Prostate gland (tissue), 2 donors: ENCODE measurements around the gene ATP1A3. TPM values are rescaled to one million over a fixed set of nuclear protein-coding genes. Genes with fewer than 3 reads are reported as not detected.

Experiments
- DNase-seq: peaks from one replicate; pipeline ENCODE4 v3.0.0-alpha.2; 2019; ENCODE audit warnings: low spot score
- H3K27ac ChIP-seq, 2 donors: fragments of 200-600 bp; sonication (generic); 2 replicates each; pipeline ENCODE4 v1.5.1; 2017 to 2019
- H3K27me3 ChIP-seq: fragments of 200-600 bp; sonication (generic); replicated peaks from 2 replicates; pipeline ENCODE4 v1.5.1; 2019; ENCODE audit not compliant: insufficient read depth
- H3K36me3 ChIP-seq, 2 donors: fragments of 200-600 bp; sonication (generic); 1 replicate in 1 of 2; 2 replicates in 1 of 2; pipeline versions ENCODE4 v1.5.1 to v1.8.1; 2017 to 2019
- H3K4me1 ChIP-seq: fragments of 200-600 bp; sonication (generic); replicated peaks from 2 replicates; pipeline ENCODE4 v1.5.1; 2019
- H3K4me3 ChIP-seq, 2 donors: fragments of 200-600 bp; sonication (generic); 2 replicates each; pipeline ENCODE4 v1.5.1; 2017 to 2019
- H3K9me3 ChIP-seq: fragments of 200-600 bp; sonication (generic); 2 replicates; pipeline ENCODE4 v1.5.1; 2017
- CTCF ChIP-seq, 4 experiments: fragments of 200-600 bp in 2 of 4; fragments of 450-650 bp in 2 of 4; sonication (generic) in 2 of 4; IDR thresholded peaks; 1 replicate in 3 of 4; 2 replicates in 1 of 4; pipeline ENCODE4 v1.5.1; 2016 to 2019; ENCODE audit warnings: antibody characterized with exemption in 4 of 4, mild to moderate bottlenecking in 2 of 4, moderate library complexity in 2 of 4
- POLR2A ChIP-seq: fragments of 450-650 bp; IDR thresholded peaks from one replicate; pipeline ENCODE4 v1.6.1; 2016; ENCODE audit warnings: antibody characterized with exemption, mild to moderate bottlenecking
- POLR2AphosphoS5 ChIP-seq: sonication (generic); formaldehyde crosslinking; IDR thresholded peaks from one replicate; pipeline ENCODE4 v1.6.1; 2017; ENCODE audit warnings: antibody characterized with exemption
- WGBS: methylation state at CpG from one replicate; pipeline ENCODE4 v1.1.5; 2018; 5-methylcytosine and 5-hydroxymethylcytosine counted together
- intact Hi-C: fragments of 100-400 bp; cut with DNase I; formaldehyde crosslinking; loops from one replicate; pipeline ENCODE4 v1.14.2; 2022
- total RNA-seq, 2 donors: library from RNA; depleted of rRNA; stranded (reverse); fragments of >200 nt; gene quantifications; one replicate each; pipeline ENCODE4 v1.1.0, GENCODE V29; 2016

Gene ATP1A3
- total RNA-seq, 2 donors from 2014 or later, result 0.27 to 3.7 TPM

DNA sequence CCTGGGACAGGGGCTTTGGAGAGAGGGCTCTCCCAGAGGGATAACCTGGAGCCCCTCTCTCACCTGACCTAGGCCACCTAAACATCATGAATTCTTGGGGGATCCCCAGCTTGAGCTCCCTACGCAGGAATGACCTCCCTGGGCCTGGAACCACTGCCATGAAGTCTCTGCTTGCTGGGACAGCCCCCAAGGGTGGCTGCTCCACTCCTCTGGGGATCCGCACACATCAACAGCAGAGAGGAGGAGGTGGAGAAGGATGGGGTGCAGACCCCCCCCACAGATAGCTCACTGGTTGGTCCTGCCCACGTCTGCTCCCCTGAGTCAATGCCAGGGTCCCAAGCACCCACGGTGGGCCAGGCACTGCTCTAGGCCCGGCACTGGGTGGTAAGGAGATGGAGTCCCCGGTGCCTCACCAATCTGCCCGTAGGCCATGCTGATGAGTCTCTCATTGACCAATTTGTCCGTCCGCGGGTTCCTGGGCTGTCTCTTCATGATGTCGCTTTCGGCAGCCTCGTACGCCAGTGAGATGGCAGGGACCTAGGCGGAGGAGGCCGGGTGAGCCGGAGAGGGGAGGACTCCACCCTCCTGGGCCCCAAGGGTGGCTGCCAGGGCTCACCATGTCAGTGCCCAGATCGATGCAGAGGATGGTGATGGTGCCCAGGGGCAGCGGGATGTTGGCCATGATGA lies 24.1 kb downstream of the ATP1A3 start:
- Histone ChIP-seq H3K9me3 (no peaks in the 10 kb centered on the region), H3K4me3 (no peak overlapping the region), H3K27ac (no peak overlapping the region), H3K4me1 (no peaks in the 10 kb centered on the region), H3K36me3 (no peaks in the 10 kb centered on the region), H3K27me3 (peaks cover 2% of the 10 kb centered on the region)
- WGBS, result 91% methylated on average over 17 of the region's 19 CpGs
- DNase-seq, result no peak
- intact Hi-C loops, result no loop called here
- no peak for TF ChIP-seq POLR2A
- no peak for TF ChIP-seq POLR2AphosphoS5
- TF ChIP-seq CTCF (IDR thresholded peaks at IDR 0.05), result no peak

- DNase-seq, result no peak
- no peak for TF ChIP-seq POLR2AphosphoS5
- no peak for TF ChIP-seq POLR2A
- TF ChIP-seq CTCF (IDR thresholded peaks at IDR 0.05), result no peak
- intact Hi-C loops, result no loop called here
- Histone ChIP-seq H3K27ac (no peak overlapping the region), H3K36me3 (no peaks in the 10 kb centered on the region), H3K9me3 (no peaks in the 10 kb centered on the region), H3K4me1 (no peaks in the 10 kb centered on the region), H3K27me3 (peaks cover 2% of the 10 kb centered on the region), H3K4me3 (no peak overlapping the region)
- WGBS, result 66% methylated on average over 26 of the region's 28 CpGs
Measured at GRCh38 chr19:41968751-41969595, 25.1 kb downstream of the ATP1A3 start.

GRCh38 chr19:41967054-41967783 lies 26.8 kb downstream of the ATP1A3 start:
- no peak for DNase-seq
- WGBS, result 66% methylated on average over 26 of the region's 26 CpGs
- no peaks in the 10 kb centered on the region for H3K4me1 ChIP-seq
- H3K9me3 ChIP-seq, result no peaks in the 10 kb centered on the region
- no peak overlapping the region for H3K27ac ChIP-seq
- peaks cover 2% of the 10 kb centered on the region for H3K27me3 ChIP-seq
- TF ChIP-seq CTCF (IDR thresholded peaks at IDR 0.05) (no peak), POLR2AphosphoS5 (no peak), POLR2A (no peak)
- intact Hi-C loops, result no loop called here
- H3K4me3 ChIP-seq, result no peak overlapping the region
- no peaks in the 10 kb centered on the region for H3K36me3 ChIP-seq

DNA sequence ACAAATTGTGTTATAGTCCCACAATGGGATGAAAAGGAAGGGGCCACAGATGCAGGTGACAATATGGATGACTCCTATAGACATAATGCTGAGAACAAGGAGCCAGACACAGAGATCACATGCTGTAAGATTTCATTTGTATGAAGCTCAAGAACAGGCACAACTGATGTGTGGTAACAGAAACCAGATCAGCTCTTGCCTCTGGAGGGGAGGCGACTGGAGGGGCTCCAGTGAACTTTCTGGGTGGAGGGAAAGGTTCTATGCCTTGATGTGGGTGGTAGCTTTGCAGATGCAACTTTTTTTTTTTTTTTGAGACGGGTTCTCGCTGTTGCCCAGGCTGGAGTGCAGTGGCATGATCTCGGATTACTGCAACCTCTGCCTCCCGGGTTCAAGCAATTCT lies 28.9 kb downstream of the ATP1A3 start:
- no peak for DNase-seq
- intact Hi-C loops, result no loop called here
- TF ChIP-seq POLR2A (no peak), CTCF (IDR thresholded peaks at IDR 0.05) (no peak), POLR2AphosphoS5 (no peak)
- H3K27ac ChIP-seq, result no peak overlapping the region
- H3K4me1 ChIP-seq, result no peaks in the 10 kb centered on the region
- 60% methylated on average over 5 of the region's 5 CpGs for WGBS
- no peaks in the 10 kb centered on the region for H3K36me3 ChIP-seq
- no peaks in the 10 kb centered on the region for H3K9me3 ChIP-seq
- peaks cover 2% of the 10 kb centered on the region for H3K27me3 ChIP-seq
- no peak overlapping the region for H3K4me3 ChIP-seq
